A673 (cell line): Measurements from ENCODE around the gene SLC36A3.

Source experiments
- CTCF ChIP-seq: fragments of 300-800, 200-600 bp; sonication (generic); conservative IDR thresholded peaks from 2 replicates; pipeline ENCODE4 v1.5.1; 2017; ENCODE audit warnings: low read depth, mild to moderate bottlenecking, antibody characterized with exemption, low read length, moderate library complexity, mixed read lengths
- EZH2 ChIP-seq: fragments of 200-600 bp; sonication (generic); IDR thresholded peaks from 2 replicates; pipeline ENCODE4 v1.6.1; 2017; ENCODE audit warnings: borderline replicate concordance, low read depth, mild to moderate bottlenecking, mixed read lengths, antibody characterized with exemption, low read length; ENCODE audit not compliant: poor library complexity, severe bottlenecking

GRCh38 chr5:151267491-151268260 is 35.9 kb downstream of the SLC36A3 start:
- no peak for TF ChIP-seq CTCF
- TF ChIP-seq EZH2 = no peak
